ENCODE data around the gene PC.
"Not testable (repeated sequence)": the region's sequence is repeated elsewhere in the genome, so short reads cannot be mapped to it uniquely, and the experiment has no call there.

Gene PC

DNA sequence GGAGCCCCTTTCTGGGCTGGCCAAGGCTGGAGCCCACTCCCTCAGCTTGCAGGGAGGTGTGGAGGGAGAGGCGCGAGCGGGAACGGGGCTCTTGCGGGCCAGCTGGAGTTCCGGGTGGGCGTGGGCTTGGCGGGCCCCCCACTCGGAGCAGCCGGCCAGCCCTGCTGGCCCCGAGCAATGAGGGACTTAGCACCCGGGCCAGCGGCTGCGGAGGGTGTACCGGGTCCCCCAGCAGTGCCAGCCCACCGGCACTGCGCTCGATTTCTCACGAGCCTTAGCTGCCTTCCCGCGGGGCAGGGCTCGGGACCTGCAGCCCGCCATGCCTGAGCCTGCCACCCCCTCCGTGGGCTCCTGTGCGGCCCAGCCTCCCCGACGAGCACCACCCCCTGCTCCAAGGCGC is 30.6 kb upstream of the PC start:
- not testable (repeated sequence) for H2BK12ac ChIP-seq (ENCODE audit: low read length in 2 of 2); H2BK15ac ChIP-seq (ENCODE audit: low read depth, poor library complexity, severe bottlenecking); H3K4me3 ChIP-seq (ENCODE audit: insufficient read depth in 1 of 2, low read depth in 1 of 2, low read length in 2 of 2); H3K18ac ChIP-seq (ENCODE audit: low read depth in 1 of 2, low read length in 2 of 2); H3K36me3 ChIP-seq (ENCODE audit: control insufficient read depth in 1 of 2, insufficient read depth in 2 of 2, low read depth in 1 of 2, low read length in 2 of 2); H4K8ac ChIP-seq (ENCODE audit: low read length); H3K27ac ChIP-seq (ENCODE audit: low read length, poor library complexity, severe bottlenecking); H3K79me1 ChIP-seq (replicated peaks; ENCODE audit: low read length, poor library complexity, severe bottlenecking); H3K9ac ChIP-seq (ENCODE audit: low read length); H3K27me3 ChIP-seq (ENCODE audit: control insufficient read depth in 1 of 2, insufficient read depth in 1 of 2, low read length in 2 of 2); H2AK5ac ChIP-seq (ENCODE audit: low read length, severe bottlenecking); H3K4me1 ChIP-seq (ENCODE audit: control insufficient read depth, insufficient read depth, low read depth, low read length); H3K14ac ChIP-seq (ENCODE audit: low read length in 2 of 2); H3K9me3 ChIP-seq (ENCODE audit: control insufficient read depth, low read length); H2BK120ac ChIP-seq (ENCODE audit: low read depth, low read length); H3K4ac ChIP-seq (ENCODE audit: low read depth in 1 of 2, low read length in 2 of 2); H3K23ac ChIP-seq (ENCODE audit: low read length in 2 of 2); H2AFZ ChIP-seq (ENCODE audit: low read depth, low read length); DNase-seq; H4K91ac ChIP-seq (ENCODE audit: low read length); H2BK5ac ChIP-seq (ENCODE audit: low read depth, low read length, poor library complexity, severe bottlenecking); H3K4me2 ChIP-seq (ENCODE audit: low read length, poor library complexity, severe bottlenecking)
- WGBS = 98% methylated on average over 23 of the region's 28 CpGs

DNA sequence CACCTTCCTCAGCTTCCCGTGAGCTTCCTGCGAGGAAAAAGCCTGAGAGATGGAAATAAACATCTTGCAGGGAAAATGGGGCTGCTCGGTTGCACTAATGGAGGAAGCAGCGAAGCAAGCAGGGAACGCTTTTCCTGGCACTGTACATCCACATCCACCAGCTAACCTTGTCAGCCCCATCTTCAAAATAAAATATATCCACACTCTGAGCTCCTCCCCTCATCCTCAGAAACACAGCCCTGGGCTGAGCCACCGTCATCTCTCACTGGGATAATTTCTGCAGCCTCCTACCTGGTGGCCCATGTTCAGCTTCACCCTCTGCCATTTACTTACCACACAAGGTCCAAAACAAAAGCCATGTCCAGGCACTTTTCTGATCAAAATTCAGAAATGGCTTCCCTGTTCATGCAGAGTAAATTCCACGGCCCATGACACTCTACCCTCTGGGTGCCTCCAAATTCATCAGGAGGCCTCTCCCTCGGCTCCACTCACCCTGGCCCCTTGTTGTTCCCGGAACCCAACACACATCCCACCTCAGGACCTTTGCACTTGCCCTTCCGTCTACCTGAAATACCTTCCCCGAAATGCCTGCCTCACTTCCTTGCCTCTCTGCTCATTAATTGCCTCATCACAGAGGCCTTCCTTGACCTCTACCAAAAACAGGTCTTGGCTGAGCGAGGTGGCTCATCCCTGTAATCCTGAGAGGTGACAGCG is 29.9 kb upstream of the PC start:
- no peak overlapping the region for H2AK5ac ChIP-seq (ENCODE audit: low read length, severe bottlenecking)

GRCh38 chr11:66987158-66987620 is 29.0 kb upstream of the PC start:
- H3K14ac ChIP-seq (ENCODE audit: low read length in 2 of 2) = peak overlapping the region in 1 of 2 experiments; percentile 5
- no peak overlapping the region for H3K23ac ChIP-seq (ENCODE audit: low read length in 2 of 2)
- no peak overlapping the region for H2BK15ac ChIP-seq (ENCODE audit: low read depth, poor library complexity, severe bottlenecking)
- H3K4ac ChIP-seq (ENCODE audit: low read depth in 1 of 2, low read length in 2 of 2) = peak overlapping the region in 1 of 2 experiments; percentile 16
- peaks cover 11% of the 10 kb centered on the region for H3K4me1 ChIP-seq (ENCODE audit: control insufficient read depth, insufficient read depth, low read depth, low read length)
- WGBS = 49% methylated on average over 6 of the region's 6 CpGs
- no peaks in the 10 kb centered on the region for H3K36me3 ChIP-seq (ENCODE audit: control insufficient read depth in 1 of 2, insufficient read depth in 2 of 2, low read depth in 1 of 2, low read length in 2 of 2)
- H3K9me3 ChIP-seq (ENCODE audit: control insufficient read depth, low read length) = no peaks in the 10 kb centered on the region
- H4K8ac ChIP-seq (ENCODE audit: low read length) = no peak overlapping the region
- H3K27ac ChIP-seq (ENCODE audit: low read length, poor library complexity, severe bottlenecking) = no peak overlapping the region
- H3K27me3 ChIP-seq (ENCODE audit: control insufficient read depth in 1 of 2, insufficient read depth in 1 of 2, low read length in 2 of 2) = no peaks in the 10 kb centered on the region
- H3K4me2 ChIP-seq (ENCODE audit: low read length, poor library complexity, severe bottlenecking) = no peak overlapping the region
- H2BK120ac ChIP-seq (ENCODE audit: low read depth, low read length) = no peak overlapping the region
- H4K91ac ChIP-seq (ENCODE audit: low read length) = no peak overlapping the region
- H3K4me3 ChIP-seq (ENCODE audit: insufficient read depth in 1 of 2, low read depth in 1 of 2, low read length in 2 of 2) = no peak overlapping the region
- no peak overlapping the region for H3K9ac ChIP-seq (ENCODE audit: low read length)
- no peak overlapping the region for H2AK5ac ChIP-seq (ENCODE audit: low read length, severe bottlenecking)
- peak overlapping the region in 1 of 2 experiments; percentile 3 for H3K18ac ChIP-seq (ENCODE audit: low read depth in 1 of 2, low read length in 2 of 2)
- DNase-seq = no peak
- no peak overlapping the region for H2BK5ac ChIP-seq (ENCODE audit: low read depth, low read length, poor library complexity, severe bottlenecking)
- H2BK12ac ChIP-seq (ENCODE audit: low read length in 2 of 2) = peak overlapping the region in 1 of 2 experiments; percentile 54
- H2AFZ ChIP-seq (ENCODE audit: low read depth, low read length) = no peak overlapping the region
- H3K79me1 ChIP-seq (replicated peaks; ENCODE audit: low read length, poor library complexity, severe bottlenecking) = no peaks in the 10 kb centered on the region

More for the DNA sequence above, 29.9 kb upstream of the PC start:
- Histone ChIP-seq H2BK120ac (ENCODE audit: low read depth, low read length) (no peak overlapping the region), H3K23ac (ENCODE audit: low read length in 2 of 2) (no peak overlapping the region), H2BK15ac (ENCODE audit: low read depth, poor library complexity, severe bottlenecking) (no peak overlapping the region), H2AFZ (ENCODE audit: low read depth, low read length) (no peak overlapping the region), H3K9ac (ENCODE audit: low read length) (no peak overlapping the region), H2BK5ac (ENCODE audit: low read depth, low read length, poor library complexity, severe bottlenecking) (no peak overlapping the region), H4K91ac (ENCODE audit: low read length) (no peak overlapping the region), H3K9me3 (ENCODE audit: control insufficient read depth, low read length) (no peaks in the 10 kb centered on the region), H3K79me1 (replicated peaks; ENCODE audit: low read length, poor library complexity, severe bottlenecking) (no peaks in the 10 kb centered on the region), H3K4me3 (ENCODE audit: insufficient read depth in 1 of 2, low read depth in 1 of 2, low read length in 2 of 2) (no peak overlapping the region), H3K36me3 (ENCODE audit: control insufficient read depth in 1 of 2, insufficient read depth in 2 of 2, low read depth in 1 of 2, low read length in 2 of 2) (no peaks in the 10 kb centered on the region), H3K14ac (ENCODE audit: low read length in 2 of 2) (no peak overlapping the region), H3K27me3 (ENCODE audit: control insufficient read depth in 1 of 2, insufficient read depth in 1 of 2, low read length in 2 of 2) (no peaks in the 10 kb centered on the region), H3K4ac (ENCODE audit: low read depth in 1 of 2, low read length in 2 of 2) (no peak overlapping the region), H3K18ac (ENCODE audit: low read depth in 1 of 2, low read length in 2 of 2) (no peak overlapping the region), H3K4me1 (ENCODE audit: control insufficient read depth, insufficient read depth, low read depth, low read length) (peaks cover 10% of the 10 kb centered on the region), H2BK12ac (ENCODE audit: low read length in 2 of 2) (no peak overlapping the region), H4K8ac (ENCODE audit: low read length) (no peak overlapping the region), H3K27ac (ENCODE audit: low read length, poor library complexity, severe bottlenecking) (no peak overlapping the region), H3K4me2 (ENCODE audit: low read length, poor library complexity, severe bottlenecking) (no peak overlapping the region)
- DNase-seq = no peak
- WGBS = 72% methylated on average over 13 of the region's 13 CpGs

DNA sequence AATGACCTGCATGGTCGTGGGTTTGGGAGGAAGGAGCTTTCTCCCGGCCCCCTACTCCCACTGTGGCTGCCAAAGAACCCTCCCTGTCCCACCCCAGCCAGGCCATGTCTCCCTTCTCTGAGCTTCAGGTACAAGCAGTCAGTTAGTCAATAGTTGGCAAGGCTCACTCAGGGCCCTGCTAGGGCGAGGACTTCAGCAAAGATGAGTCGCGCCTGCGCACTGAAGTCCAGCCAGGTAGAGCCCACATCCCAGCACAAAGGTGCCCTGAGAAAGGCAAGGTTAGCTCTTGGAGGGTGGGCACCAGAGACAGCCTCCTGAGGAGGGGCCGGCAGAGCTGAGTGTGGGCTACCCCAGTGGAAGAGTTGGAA is 28.0 kb upstream of the PC start:
- Histone ChIP-seq H4K91ac (ENCODE audit: low read length) (no peak overlapping the region), H2BK12ac (ENCODE audit: low read length in 2 of 2) (no peak overlapping the region), H3K9ac (ENCODE audit: low read length) (no peak overlapping the region), H3K18ac (ENCODE audit: low read depth in 1 of 2, low read length in 2 of 2) (no peak overlapping the region), H3K23ac (ENCODE audit: low read length in 2 of 2) (no peak overlapping the region), H3K4me3 (ENCODE audit: insufficient read depth in 1 of 2, low read depth in 1 of 2, low read length in 2 of 2) (no peak overlapping the region), H3K27me3 (ENCODE audit: control insufficient read depth in 1 of 2, insufficient read depth in 1 of 2, low read length in 2 of 2) (no peaks in the 10 kb centered on the region), H2BK120ac (ENCODE audit: low read depth, low read length) (no peak overlapping the region), H2BK5ac (ENCODE audit: low read depth, low read length, poor library complexity, severe bottlenecking) (no peak overlapping the region), H3K4ac (ENCODE audit: low read depth in 1 of 2, low read length in 2 of 2) (no peak overlapping the region), H2BK15ac (ENCODE audit: low read depth, poor library complexity, severe bottlenecking) (no peak overlapping the region), H3K9me3 (ENCODE audit: control insufficient read depth, low read length) (no peaks in the 10 kb centered on the region), H3K79me1 (replicated peaks; ENCODE audit: low read length, poor library complexity, severe bottlenecking) (no peaks in the 10 kb centered on the region), H3K27ac (ENCODE audit: low read length, poor library complexity, severe bottlenecking) (no peak overlapping the region), H3K4me1 (ENCODE audit: control insufficient read depth, insufficient read depth, low read depth, low read length) (peaks cover 14% of the 10 kb centered on the region), H2AK5ac (ENCODE audit: low read length, severe bottlenecking) (no peak overlapping the region), H3K36me3 (ENCODE audit: control insufficient read depth in 1 of 2, insufficient read depth in 2 of 2, low read depth in 1 of 2, low read length in 2 of 2) (no peaks in the 10 kb centered on the region), H3K14ac (ENCODE audit: low read length in 2 of 2) (no peak overlapping the region), H4K8ac (ENCODE audit: low read length) (no peak overlapping the region), H2AFZ (ENCODE audit: low read depth, low read length) (no peak overlapping the region), H3K4me2 (ENCODE audit: low read length, poor library complexity, severe bottlenecking) (no peak overlapping the region)
- WGBS = 83% methylated on average over 7 of the region's 7 CpGs
- DNase-seq = no peak
